22Rv1 (cell line): ENCODE data around the gene TMEM106C.

Source experiments
- H3K27ac ChIP-seq: fragments of 450-650 bp; 2 replicates; pipeline ENCODE4 v1.5.1; 2017
- CTCF ChIP-seq: fragments of 450-650 bp; IDR thresholded peaks from 2 replicates; pipeline ENCODE4 v1.5.1; 2017; ENCODE audit warnings: mild to moderate bottlenecking
- ZFX ChIP-seq: fragments of 450-650 bp; IDR thresholded peaks from 2 replicates; pipeline ENCODE4 v1.6.1; 2017; ENCODE audit warnings: antibody characterized with exemption, borderline replicate concordance

The TMEM106C gene

GRCh38 chr12:47975816-47976215 lies 12.4 kb downstream of the TMEM106C start:
- H3K27ac ChIP-seq: no peak overlapping the region
- TF ChIP-seq CTCF (no peak), ZFX (no peak)

- no peak for TF ChIP-seq CTCF
- TF ChIP-seq ZFX: no peak
Observed at GRCh38 chr12:47977046-47977771, 13.8 kb downstream of the TMEM106C start.

GRCh38 chr12:47977772-47978597 lies 14.6 kb downstream of the TMEM106C start:
- TF ChIP-seq CTCF: no peak

More at GRCh38 chr12:47977046-47977771, 13.8 kb downstream of the TMEM106C start:
- no peak overlapping the region for H3K27ac ChIP-seq

GRCh38 chr12:47978598-47978873 lies 15.1 kb downstream of the TMEM106C start:
- no peak for TF ChIP-seq ZFX
- no peak overlapping the region for H3K27ac ChIP-seq

More at GRCh38 chr12:47977772-47978597, 14.6 kb downstream of the TMEM106C start:
- H3K27ac ChIP-seq: no peak overlapping the region

- H3K27ac ChIP-seq: no peak overlapping the region
- TF ChIP-seq CTCF: no peak
- no peak for TF ChIP-seq ZFX
Observed at GRCh38 chr12:47979166-47979565, 15.8 kb downstream of the TMEM106C start.

- no peak overlapping the region for H3K27ac ChIP-seq
- no peak for TF ChIP-seq ZFX
- no peak for TF ChIP-seq CTCF
Observed at GRCh38 chr12:47979686-47980085, 16.3 kb downstream of the TMEM106C start.

- H3K27ac ChIP-seq: no peak overlapping the region
- no peak for TF ChIP-seq ZFX
- no peak for TF ChIP-seq CTCF
Observed at GRCh38 chr12:47980197-47980596, 16.8 kb downstream of the TMEM106C start.
